HL-60/S4 treated with phorbol 12-myristate 13-acetate at 8.2 ng/mL for 4 days and 3 days (cell line): ENCODE results near the gene DCTN3.
"Not testable (repeated sequence)": the region's sequence is repeated elsewhere in the genome, so short reads cannot be mapped to it uniquely, and the experiment has no call there.

Experiments used
- in situ Hi-C: fragments of 300-500 bp; cut with MboI; formaldehyde crosslinking; loops from 2 replicates; pipeline ENCODE4 v1.15.0; 2022; ENCODE audit warnings: low sequenced_read_pairs

The DCTN3 gene

GRCh38 chr9:34648673-34649072 lies 28.4 kb upstream of the DCTN3 start:
- in situ Hi-C loops, result no loop called here

DNA sequence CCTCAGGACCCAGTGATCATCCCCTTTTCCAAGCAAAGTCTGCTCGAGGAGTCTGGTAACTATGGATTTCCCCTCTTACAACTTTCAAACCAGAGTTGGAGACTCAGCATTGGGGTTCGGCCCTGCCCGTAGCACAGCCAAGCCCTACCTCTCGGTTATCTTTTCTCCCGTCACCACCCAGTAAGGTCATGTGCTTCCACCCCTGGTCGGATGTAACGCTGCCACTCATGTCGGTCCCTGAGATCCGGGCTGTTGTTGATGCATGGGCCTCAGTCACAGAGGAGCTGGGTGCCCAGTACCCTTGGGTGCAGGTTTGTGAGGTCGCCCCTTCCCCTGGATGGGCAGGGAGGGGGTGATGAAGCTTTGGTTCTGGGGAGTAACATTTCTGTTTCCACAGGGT lies 27.4 kb upstream of the DCTN3 start:
- in situ Hi-C loops, result no loop called here

DNA sequence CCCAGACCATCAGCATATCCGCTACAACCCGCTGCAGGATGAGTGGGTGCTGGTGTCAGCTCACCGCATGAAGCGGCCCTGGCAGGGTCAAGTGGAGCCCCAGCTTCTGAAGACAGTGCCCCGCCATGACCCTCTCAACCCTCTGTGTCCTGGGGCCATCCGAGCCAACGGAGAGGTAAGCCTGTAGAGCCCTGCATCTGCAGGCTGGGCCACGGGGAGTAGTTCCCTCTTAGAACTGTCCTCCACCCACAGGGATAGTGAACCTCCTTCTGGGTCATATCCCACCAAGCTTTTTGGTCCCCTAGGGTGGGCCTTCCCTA lies 26.7 kb upstream of the DCTN3 start:
- in situ Hi-C loops, result no loop called here

DNA sequence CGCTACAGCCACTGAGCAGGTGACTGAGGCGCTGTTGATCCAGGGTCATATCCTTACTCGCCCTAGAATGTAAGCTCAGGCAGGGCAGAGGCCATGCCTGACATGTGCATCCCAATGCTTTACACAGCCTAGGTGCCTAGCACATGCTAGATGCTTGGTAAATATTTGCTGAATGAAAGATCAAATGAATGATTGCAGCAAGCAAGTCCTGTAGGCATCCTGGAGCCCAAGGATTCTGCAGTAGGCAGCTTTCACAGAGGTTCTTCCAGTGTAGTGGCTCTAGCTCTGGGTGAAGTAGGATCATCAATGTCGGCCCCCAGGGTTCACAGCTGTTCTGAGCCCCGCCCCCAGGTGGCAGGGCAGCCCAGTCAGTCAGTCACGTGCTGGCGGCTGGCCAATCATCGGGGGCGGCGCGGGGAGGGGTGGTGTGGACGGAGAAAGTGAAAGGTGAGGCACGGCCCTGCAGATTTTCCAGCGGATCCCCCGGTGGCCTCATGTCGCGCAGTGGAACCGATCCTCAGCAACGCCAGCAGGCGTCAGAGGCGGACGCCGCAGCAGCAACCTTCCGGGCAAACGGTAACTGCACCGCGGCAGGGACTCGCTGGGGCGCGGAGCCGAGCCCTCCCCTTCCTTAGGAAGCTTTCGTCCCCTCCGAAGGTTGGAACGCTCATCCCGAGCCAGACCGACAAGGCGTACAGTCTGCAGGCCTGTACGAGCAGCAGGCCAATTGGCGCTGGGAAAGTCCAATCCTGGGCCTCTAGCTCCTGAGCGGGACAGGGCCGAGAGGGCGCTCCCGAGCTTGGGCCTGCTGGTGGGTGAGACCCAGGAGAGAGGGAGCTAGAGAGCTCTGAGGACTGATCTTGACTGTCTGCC lies 26.2 kb upstream of the DCTN3 start, which contains the start of gene GALT:
Gene GALT, plus strand, starts transcription at position 465 of the 873 bp plus-strand sequence. Its CDS starts 30 bp downstream, at position 495.
- in situ Hi-C loops, result no loop called here

DNA sequence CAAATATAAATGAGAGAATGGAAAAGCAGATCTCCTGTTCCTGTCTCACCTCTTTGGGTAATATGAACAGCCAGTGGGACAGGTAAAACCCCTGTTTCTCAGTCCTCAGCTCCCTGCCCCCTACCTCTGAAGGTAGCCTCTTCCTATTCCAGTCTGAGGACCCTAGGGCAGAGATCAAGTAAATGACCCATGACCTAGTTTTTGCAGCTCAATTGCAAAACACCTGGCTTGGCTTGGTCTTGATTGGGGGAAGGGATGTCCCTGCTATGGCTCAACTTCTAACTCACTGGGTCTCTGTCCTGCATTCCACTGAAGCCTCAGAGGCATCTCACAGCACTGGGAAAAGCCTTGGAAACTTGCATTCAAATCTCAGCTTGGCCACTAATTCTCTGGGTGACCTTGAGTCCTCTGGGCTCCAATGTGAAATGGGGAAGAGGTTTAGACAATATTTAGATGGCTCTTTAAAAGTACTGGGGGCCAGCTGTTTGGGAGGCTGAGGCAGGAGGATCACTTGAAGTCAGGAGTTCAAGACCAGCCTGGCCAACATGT lies 24.5 kb upstream of the DCTN3 start:
- in situ Hi-C loops, result no loop called here

- in situ Hi-C loops, result no loop called here
Observed at GRCh38 chr9:34642679-34643078, 22.4 kb upstream of the DCTN3 start.

DNA sequence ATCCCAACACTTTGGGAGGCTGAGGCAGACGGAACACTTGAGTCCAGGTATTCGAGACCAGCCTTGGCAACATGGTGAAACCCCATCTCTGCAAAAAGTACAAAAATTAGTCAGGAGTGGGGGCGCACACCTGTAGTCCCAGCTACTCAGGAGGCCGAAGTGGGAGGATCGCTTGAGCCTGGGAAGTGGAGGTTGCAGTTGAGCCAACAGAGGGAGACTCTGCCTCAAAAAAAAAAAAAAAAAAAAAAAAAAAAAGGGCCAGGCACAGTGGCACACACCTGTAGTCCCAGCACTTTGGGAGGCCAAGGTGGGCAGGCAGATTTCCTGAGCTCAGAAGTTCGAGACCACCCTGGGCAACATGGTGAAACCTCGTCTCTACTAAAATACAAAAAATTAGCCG lies 19.0 kb upstream of the DCTN3 start:
- in situ Hi-C loops, result not testable (repeated sequence)

- in situ Hi-C loops, result no loop called here
Observed at GRCh38 chr9:34638138-34638445, 17.8 kb upstream of the DCTN3 start.

- in situ Hi-C loops, result no loop called here
Observed at GRCh38 chr9:34637356-34638137, 17.3 kb upstream of the DCTN3 start, which contains the start of gene SIGMAR1. Gene SIGMAR1, minus strand, starts transcription at chr9:34637787. Its CDS starts 90 bp downstream, at chr9:34637697.

DNA sequence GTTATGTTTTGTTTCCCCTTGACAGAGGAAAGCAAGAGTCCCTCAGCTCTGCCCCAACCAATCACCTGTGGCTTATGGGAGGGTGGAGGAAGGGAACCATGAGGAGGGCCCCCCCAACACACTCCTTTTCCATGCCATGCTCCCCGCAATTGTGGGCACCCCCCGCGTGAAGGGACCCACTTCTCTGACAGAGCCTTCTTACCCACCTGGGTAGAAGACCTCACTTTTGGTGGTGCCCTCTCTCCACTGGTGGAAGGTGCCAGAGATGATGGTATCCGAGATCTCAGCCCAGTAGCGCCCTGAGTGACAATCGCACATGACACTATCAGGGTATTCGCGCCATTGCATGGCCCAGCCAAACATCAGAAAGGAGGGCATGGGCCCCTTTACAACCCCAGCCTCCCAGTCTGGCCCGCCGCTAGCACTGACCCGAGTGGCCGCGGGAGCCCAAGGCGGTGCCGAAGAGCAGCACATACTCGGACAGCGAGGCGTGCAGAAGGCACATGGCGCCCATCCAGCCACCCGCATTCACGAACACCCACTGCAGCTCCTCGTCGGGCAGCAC lies 16.6 kb upstream of the DCTN3 start:
- in situ Hi-C loops, result no loop called here

GRCh38 chr9:34635556-34635955 lies 15.3 kb upstream of the DCTN3 start:
- in situ Hi-C loops, result no loop called here

DNA sequence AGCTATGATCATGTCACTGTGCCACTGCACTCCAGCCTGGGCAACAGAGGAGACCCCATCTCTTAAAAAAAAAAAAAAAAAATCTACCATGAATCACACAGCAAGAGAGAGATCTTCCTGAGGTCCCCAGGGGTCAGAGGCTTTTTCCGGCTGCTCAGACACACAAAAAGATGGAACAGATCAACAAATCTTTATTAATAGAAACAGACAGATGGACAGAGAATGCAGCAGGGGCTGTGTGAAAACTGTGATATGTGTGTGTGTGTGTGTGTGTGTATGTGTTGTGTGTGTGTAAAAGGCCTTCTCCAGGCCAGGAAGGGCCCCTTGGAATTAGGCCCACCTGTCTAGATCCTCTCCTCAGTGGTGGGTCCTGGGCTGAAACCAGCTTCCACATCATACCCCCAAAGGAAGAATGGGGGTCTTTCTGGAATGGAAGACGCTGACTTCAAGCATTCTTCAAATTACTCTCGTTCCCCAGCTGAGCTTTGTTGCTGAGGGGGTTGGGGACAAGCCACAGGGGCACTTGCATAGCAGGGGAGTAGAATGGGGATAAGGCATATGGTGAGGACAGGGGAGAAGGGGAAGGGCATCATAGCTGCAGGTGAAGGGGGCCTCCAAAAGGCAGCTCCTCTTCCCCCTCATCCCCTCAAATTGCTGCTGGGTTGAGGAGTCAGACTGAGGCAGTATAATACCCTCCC lies 14.4 kb upstream of the DCTN3 start:
- in situ Hi-C loops, result no loop called here

DNA sequence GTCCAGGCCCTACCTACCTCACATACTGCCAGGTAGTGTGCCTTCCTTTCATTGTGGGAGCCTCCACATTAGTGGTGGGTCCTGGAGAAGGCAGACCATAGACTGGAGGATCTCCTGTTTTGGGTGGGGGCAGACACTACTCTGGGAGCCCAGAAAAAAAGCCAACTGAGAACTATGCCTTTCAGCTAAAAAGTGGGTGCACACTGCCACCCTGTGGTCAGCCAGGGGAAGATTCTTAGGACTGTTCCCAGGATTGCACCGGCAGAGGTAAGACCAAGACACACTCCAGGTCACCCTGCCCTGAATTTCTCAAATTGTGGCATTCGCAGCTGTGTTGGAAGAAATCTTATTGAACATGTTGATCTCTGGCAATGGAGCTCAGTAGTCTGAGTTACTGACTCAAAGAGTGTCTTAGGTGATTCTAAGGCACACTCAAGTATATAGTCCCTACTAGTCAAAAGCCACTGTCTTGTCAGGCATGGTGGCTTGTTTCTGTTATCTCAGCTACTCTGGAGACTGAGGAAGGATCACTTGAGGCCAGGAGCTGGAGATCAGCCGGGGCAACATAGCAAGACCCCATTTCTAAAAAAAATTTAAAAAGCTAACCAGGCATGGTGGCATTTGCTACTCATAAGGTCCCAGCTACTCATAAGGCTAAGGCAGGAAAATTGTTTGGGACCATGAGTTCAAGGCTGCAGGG lies 13.7 kb upstream of the DCTN3 start:
- in situ Hi-C loops, result no loop called here

GRCh38 chr9:34633166-34633565 lies 12.9 kb upstream of the DCTN3 start:
- in situ Hi-C loops, result no loop called here

DNA sequence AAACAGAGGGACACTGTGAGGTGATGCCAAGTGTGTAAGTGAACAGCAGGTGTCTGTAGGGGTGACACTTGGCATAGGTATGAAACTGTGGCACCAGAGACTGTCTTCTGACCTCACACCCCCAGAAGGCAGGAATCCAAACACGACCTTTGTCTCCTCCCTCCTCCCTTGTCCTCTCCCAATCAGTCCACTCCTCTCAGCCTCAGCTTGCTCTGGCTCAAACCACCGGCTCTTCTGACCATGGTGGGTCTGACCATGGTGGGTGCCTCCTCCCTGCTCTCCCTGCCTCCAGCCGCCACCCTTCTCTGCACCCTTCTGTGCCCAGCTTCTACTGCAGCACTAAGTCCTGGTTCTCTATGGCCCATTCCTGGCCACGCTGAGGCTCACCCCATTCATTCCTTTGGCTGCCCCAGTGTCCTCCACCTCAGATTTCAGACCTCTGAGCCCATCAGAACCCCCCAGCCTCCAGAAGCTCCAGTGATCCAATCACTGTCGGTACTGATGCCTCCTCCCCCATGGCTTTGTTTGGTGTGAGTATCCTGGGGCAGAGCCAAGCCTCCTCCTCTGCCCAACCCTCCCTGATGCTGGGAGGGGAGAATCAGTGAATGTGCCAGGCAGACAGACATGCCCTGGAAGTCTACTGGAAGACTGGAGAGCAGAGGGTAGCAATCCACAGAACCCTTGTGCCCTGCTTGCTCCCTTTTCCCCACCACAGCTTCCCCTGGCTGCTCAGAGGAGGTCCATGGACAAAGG lies 10.3 kb upstream of the DCTN3 start:
- in situ Hi-C loops, result no loop called here

GRCh38 chr9:34629491-34629808 lies 9.2 kb upstream of the DCTN3 start:
- in situ Hi-C loops, result no loop called here

DNA sequence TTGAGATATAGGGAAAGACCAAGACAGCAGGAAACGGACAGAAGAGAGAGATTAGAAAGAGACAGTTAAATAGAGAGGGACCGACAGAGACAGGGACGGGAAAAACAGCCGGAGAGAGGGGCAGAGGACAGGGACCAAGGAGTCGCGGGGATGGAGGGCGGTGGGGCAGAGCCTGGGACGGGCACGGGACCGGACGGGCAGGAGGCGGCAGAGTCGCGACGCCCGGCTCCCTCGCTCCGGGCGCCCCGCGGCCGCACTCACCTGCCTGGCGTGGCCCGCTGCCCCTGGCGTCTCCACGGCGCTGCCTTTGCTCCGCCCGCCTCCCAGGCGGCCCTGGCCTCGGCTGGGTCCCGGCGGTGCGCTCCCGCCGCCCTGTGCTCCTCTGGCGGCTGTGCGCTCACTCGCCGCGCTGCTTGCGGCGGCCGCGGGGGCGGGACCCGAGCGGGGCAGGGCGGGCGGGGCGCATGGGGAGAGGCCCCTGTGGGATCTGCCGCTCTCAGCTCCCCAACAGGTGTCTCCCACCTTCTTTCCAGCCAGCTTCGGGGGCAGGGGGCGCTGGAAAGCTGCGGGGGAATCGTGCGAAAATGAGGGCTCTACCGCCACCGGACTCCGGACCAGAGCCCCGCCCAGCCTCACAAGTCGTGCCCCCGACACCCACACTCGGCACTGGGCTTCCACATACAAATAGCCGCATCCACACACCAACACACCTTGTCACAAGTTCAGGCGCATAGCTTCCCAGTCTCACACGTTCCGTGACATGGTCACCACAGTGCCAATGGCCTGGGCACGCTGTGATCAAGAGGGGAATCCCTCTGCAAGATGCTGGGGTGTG lies 8.6 kb upstream of the DCTN3 start, which contains the start of gene ARID3C:
Gene ARID3C, minus strand, starts transcription at position 411 of the 835 bp plus-strand sequence. CDS start 1,052 bp downstream, outside the sequence.
- in situ Hi-C loops, result no loop called here

DNA sequence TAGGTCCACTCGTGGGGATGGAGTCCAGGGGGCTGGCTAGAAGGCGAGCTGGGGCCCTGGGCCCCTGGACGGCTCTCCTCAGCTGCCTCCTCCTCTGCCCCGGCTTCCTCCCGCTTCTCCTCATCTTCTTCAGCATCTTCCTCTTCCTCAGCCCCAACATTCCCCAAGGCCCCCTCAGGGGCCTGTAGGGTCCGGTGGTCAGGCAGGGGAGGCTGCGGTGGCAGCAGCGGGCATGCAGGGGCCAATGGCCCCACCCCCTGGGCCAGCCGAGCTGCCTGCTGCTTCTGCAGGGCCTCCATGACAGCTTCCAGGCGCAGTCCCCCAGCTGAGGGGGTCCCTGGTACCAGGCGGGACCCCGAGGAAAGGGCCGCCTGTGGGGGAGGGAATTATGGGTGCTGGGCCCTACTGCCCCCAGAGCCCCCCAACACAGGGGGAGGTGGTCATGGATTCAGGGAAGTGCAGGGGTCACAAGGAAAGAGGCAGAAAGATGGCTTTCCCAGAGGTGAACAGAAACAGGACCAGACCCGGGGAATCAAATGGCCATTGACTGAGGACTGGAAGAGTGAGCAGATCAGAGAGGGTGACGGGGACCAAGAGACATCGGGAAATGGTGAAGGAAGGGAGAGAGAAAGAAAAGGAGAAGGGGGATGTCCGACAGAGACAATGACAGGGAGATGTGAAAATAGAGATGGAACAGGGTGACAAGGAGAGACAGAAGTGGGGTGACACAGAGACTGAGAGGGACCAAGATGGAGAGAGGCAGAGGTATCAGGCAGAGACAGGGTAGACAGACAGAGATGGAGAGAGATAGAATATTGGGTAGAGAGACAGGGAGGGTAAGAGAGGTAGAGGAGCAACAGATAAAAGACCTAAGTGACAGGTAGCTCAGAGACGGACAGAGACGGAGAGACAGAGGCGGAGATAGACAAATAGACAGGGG lies 7.7 kb upstream of the DCTN3 start:
- in situ Hi-C loops, result no loop called here
